PC-9 (cell line): Measurements from ENCODE around the gene NXNL1. TPM values are rescaled to one million over a fixed set of nuclear protein-coding genes. Genes with fewer than 3 reads are reported as not detected.

Experiments
- BruUV-seq: library from RNA; stranded (reverse); fragments of 400-500 nt; replicated peaks from 2 replicates; lab custom pipeline; 2021; lab: Mats Ljungman, UMichigan
- CTCF ChIA-PET: fragments of 300-600 bp; sonication (Branson Sonifier 250); formaldehyde crosslinking; loops from one replicate; lab custom pipeline; 2022; ENCODE audit warnings: antibody characterized with exemption; lab: Charles Lee
- POLR2A ChIA-PET: fragments of 300-600 bp; sonication (Branson Sonifier 250); formaldehyde crosslinking; loops from one replicate; lab custom pipeline; 2022; ENCODE audit warnings: antibody characterized with exemption; ENCODE audit not compliant: unreplicated experiment; lab: Charles Lee
- DNase-seq, 2 experiments: peaks; one replicate each; pipeline versions ENCODE4 v3.0.0 to v3.0.0-alpha.2; 2015 to 2022; ENCODE audit warnings: mixed read lengths in 1 of 2
- H2AFZ ChIP-seq: fragments of 200-600 bp; sonication (generic); 2 replicates; pipeline ENCODE4 v1.8.1; 2017; ENCODE audit warnings: antibody characterized with exemption
- H3F3A ChIP-seq: fragments of 200-600 bp; sonication (generic); 2 replicates; pipeline ENCODE4 v1.8.1; 2017; ENCODE audit warnings: antibody characterized with exemption, mild to moderate bottlenecking, low read depth; ENCODE audit not compliant: insufficient read depth
- H3K27ac ChIP-seq: fragments of 200-600 bp; sonication (generic); 2 replicates; pipeline ENCODE4 v1.6.1; 2016; ENCODE audit warnings: mixed run types
- H3K27me3 ChIP-seq: fragments of 200-600 bp; sonication (generic); 2 replicates; pipeline ENCODE4 v1.6.1; 2016; ENCODE audit warnings: low read depth, mixed run types; ENCODE audit not compliant: insufficient read depth
- H3K36me3 ChIP-seq: fragments of 200-600 bp; sonication (generic); 2 replicates; pipeline ENCODE4 v1.6.1; 2016; ENCODE audit warnings: low read depth, mixed run types
- H3K4me1 ChIP-seq: fragments of 200-600 bp; sonication (generic); replicated peaks from 2 replicates; pipeline ENCODE4 v1.6.1; 2016; ENCODE audit warnings: mixed run types; ENCODE audit not compliant: insufficient read depth
- H3K4me2 ChIP-seq: fragments of 200-600 bp; sonication (generic); 2 replicates; pipeline ENCODE4 v1.6.1; 2017; ENCODE audit warnings: mixed run types
- H3K4me3 ChIP-seq: fragments of 200-600 bp; sonication (generic); 2 replicates; pipeline ENCODE4 v1.6.1; 2016; ENCODE audit warnings: mixed run types
- H3K79me2 ChIP-seq: fragments of 200-600 bp; sonication (generic); 2 replicates; pipeline ENCODE4 v1.6.1; 2017; ENCODE audit warnings: low read depth, mixed run types
- H3K9me2 ChIP-seq: fragments of 200-600 bp; sonication (generic); 2 replicates; pipeline ENCODE4 v1.8.1; 2017; ENCODE audit warnings: mild to moderate bottlenecking; ENCODE audit not compliant: insufficient read depth
- H3K9me3 ChIP-seq: fragments of 200-600 bp; sonication (generic); 2 replicates; pipeline ENCODE4 v1.8.1; 2016; ENCODE audit warnings: low read depth; ENCODE audit not compliant: insufficient read depth
- H4K20me1 ChIP-seq: fragments of 200-600 bp; sonication (generic); 2 replicates; pipeline ENCODE4 v1.8.1; 2017; ENCODE audit not compliant: insufficient read depth
- CTCF ChIP-seq: fragments of 200-600 bp; sonication (generic); conservative IDR thresholded peaks from 2 replicates; pipeline ENCODE4 v1.6.1; 2017; ENCODE audit warnings: mixed run types, antibody characterized with exemption, mild to moderate bottlenecking, moderate library complexity
- EZH2 ChIP-seq: fragments of 200-600 bp; sonication (generic); IDR thresholded peaks from 2 replicates; pipeline ENCODE4 v1.8.0; 2017; ENCODE audit warnings: antibody characterized with exemption, low read depth
- intact Hi-C: fragments of 100-400 bp; cut with micrococcal nuclease; formaldehyde crosslinking; loops from one replicate; pipeline ENCODE4 v1.10.0; 2022; ENCODE audit not compliant: unreplicated experiment
- total RNA-seq: library from RNA; stranded (reverse); gene quantifications from 2 replicates; pipeline ENCODE4 v1.2.3, GENCODE V29; 2021

Gene NXNL1
- total RNA-seq, 1 experiment from 2014 or later = not detected

GRCh38 chr19:17505223-17505622 is 44.5 kb upstream of the NXNL1 start:
- H3K27me3 ChIP-seq = no peaks in the 10 kb centered on the region
- peaks cover 64% of the 10 kb centered on the region for H3K79me2 ChIP-seq
- H3K27ac ChIP-seq = no peak overlapping the region
- no TSS peak for BruUV-seq
- H2AFZ ChIP-seq = no peak overlapping the region
- CTCF ChIA-PET = no interaction called here
- H3K9me3 ChIP-seq = no peaks in the 10 kb centered on the region
- no peak for TF ChIP-seq EZH2
- TF ChIP-seq CTCF = no peak
- POLR2A ChIA-PET = no interaction called here
- DNase-seq = no peak
- H3K4me3 ChIP-seq = no peak overlapping the region
- intact Hi-C loops = no loop called here
- H3F3A ChIP-seq = peaks cover 44% of the 10 kb centered on the region
- peaks cover 25% of the 10 kb centered on the region for H4K20me1 ChIP-seq
- H3K9me2 ChIP-seq = no peaks in the 10 kb centered on the region
- peaks cover 14% of the 10 kb centered on the region; the same call in 1 of the 2 replicates for H3K36me3 ChIP-seq
- H3K4me2 ChIP-seq = no peak overlapping the region
- peaks cover 27% of the 10 kb centered on the region for H3K4me1 ChIP-seq

DNA sequence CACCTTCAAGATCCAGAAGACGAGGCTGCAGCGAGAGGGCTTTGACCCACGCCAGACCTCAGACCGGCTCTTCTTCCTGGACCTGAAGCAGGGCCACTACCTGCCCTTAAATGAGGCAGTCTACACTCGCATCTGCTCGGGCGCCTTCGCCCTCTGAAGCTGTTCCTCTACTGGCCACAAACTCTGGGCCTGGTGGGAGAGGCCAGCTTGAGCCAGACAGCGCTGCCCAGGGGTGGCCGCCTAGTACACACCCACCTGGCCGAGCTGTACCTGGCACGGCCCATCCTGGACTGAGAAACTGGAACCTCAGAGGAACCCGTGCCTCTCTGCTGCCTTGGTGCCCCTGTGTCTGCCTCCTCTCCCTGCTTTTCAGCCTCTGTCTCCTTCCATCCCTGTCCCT is 43.7 kb upstream of the NXNL1 start:
- DNase-seq = no peak
- H3K4me1 ChIP-seq = peaks cover 19% of the 10 kb centered on the region
- H3K79me2 ChIP-seq = peaks cover 56% of the 10 kb centered on the region
- no peaks in the 10 kb centered on the region for H3K9me3 ChIP-seq
- peaks cover 44% of the 10 kb centered on the region for H3F3A ChIP-seq
- no peak overlapping the region for H3K4me3 ChIP-seq
- TF ChIP-seq EZH2 (no peak), CTCF (no peak)
- ChIA-PET POLR2A (no interaction called here), CTCF (interaction anchor here (0.5 kb wide), 1 partner anchor 262 kb away, joined by 3 read pairs; no protein-coding TSS in a partner anchor)
- no TSS peak for BruUV-seq
- H3K4me2 ChIP-seq = no peak overlapping the region
- intact Hi-C loops = no loop called here
- no peak overlapping the region for H3K27ac ChIP-seq
- H4K20me1 ChIP-seq = peaks cover 33% of the 10 kb centered on the region
- H3K27me3 ChIP-seq = no peaks in the 10 kb centered on the region
- no peak overlapping the region for H2AFZ ChIP-seq
- H3K9me2 ChIP-seq = no peaks in the 10 kb centered on the region
- peaks cover 8% of the 10 kb centered on the region; the same call in 1 of the 2 replicates for H3K36me3 ChIP-seq

DNA sequence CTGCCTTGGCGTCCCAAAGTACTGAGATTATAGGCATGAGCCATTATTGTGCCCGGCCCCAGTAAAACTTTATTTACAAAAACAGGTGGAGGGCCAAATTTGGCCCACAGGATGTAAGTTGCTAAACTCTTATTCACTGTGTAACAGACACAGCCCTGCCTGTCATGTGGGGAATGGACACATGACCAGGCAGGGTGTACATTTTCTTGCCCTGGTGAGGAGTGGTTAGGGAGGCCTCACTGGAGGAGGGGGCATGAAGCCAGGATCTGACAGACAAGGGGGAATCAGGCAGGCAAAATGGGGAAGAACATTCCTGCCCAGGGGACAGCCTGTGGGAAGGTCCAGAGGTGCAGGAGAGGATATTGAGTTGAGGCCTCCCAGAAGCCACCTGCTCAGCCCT is 43.3 kb upstream of the NXNL1 start:
- Histone ChIP-seq H3K4me1 (peaks cover 15% of the 10 kb centered on the region), H4K20me1 (peaks cover 37% of the 10 kb centered on the region), H3K9me3 (no peaks in the 10 kb centered on the region), H3F3A (peaks cover 45% of the 10 kb centered on the region), H3K27ac (no peak overlapping the region), H3K36me3 (peaks cover 4% of the 10 kb centered on the region; the same call in 1 of the 2 replicates), H3K27me3 (no peaks in the 10 kb centered on the region), H3K79me2 (peaks cover 52% of the 10 kb centered on the region), H3K4me3 (no peak overlapping the region), H3K4me2 (no peak overlapping the region), H2AFZ (no peak overlapping the region), H3K9me2 (no peaks in the 10 kb centered on the region)
- intact Hi-C loops = no loop called here
- no peak for DNase-seq
- POLR2A ChIA-PET = no interaction called here
- CTCF ChIA-PET = no interaction called here
- TF ChIP-seq CTCF (no peak), EZH2 (no peak)
- BruUV-seq = no TSS peak
